Measurements from ENCODE around the gene ATOH8.

- TF ChIP-seq EP300 (IDR thresholded peaks at IDR 0.05; ENCODE audit: borderline replicate concordance in 1 of 2, low read depth in 1 of 2, low read length in 1 of 2) (no peak), POLR2AphosphoS5 (IDR thresholded peaks at IDR 0.05; ENCODE audit: low read depth, low read length) (no peak), FOXM1 (IDR thresholded peaks at IDR 0.05; ENCODE audit: low read depth) (no peak), SMC3 (IDR thresholded peaks at IDR 0.05; ENCODE audit: low read depth, low read length) (no peak), EZH2phosphoT487 (IDR thresholded peaks at IDR 0.05; ENCODE audit: borderline replicate concordance, low read depth) (no peak), TAF1 (IDR thresholded peaks at IDR 0.05; ENCODE audit: borderline replicate concordance, low read depth, low read length) (no peak)
- TF ChIP-seq, protein P1, sequence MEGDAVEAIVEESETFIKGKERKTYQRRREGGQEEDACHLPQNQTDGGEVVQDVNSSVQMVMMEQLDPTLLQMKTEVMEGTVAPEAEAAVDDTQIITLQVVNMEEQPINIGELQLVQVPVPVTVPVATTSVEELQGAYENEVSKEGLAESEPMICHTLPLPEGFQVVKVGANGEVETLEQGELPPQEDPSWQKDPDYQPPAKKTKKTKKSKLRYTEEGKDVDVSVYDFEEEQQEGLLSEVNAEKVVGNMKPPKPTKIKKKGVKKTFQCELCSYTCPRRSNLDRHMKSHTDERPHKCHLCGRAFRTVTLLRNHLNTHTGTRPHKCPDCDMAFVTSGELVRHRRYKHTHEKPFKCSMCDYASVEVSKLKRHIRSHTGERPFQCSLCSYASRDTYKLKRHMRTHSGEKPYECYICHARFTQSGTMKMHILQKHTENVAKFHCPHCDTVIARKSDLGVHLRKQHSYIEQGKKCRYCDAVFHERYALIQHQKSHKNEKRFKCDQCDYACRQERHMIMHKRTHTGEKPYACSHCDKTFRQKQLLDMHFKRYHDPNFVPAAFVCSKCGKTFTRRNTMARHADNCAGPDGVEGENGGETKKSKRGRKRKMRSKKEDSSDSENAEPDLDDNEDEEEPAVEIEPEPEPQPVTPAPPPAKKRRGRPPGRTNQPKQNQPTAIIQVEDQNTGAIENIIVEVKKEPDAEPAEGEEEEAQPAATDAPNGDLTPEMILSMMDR (IDR thresholded peaks at IDR 0.05) = no peak
- TF ChIP-seq, protein P2, sequence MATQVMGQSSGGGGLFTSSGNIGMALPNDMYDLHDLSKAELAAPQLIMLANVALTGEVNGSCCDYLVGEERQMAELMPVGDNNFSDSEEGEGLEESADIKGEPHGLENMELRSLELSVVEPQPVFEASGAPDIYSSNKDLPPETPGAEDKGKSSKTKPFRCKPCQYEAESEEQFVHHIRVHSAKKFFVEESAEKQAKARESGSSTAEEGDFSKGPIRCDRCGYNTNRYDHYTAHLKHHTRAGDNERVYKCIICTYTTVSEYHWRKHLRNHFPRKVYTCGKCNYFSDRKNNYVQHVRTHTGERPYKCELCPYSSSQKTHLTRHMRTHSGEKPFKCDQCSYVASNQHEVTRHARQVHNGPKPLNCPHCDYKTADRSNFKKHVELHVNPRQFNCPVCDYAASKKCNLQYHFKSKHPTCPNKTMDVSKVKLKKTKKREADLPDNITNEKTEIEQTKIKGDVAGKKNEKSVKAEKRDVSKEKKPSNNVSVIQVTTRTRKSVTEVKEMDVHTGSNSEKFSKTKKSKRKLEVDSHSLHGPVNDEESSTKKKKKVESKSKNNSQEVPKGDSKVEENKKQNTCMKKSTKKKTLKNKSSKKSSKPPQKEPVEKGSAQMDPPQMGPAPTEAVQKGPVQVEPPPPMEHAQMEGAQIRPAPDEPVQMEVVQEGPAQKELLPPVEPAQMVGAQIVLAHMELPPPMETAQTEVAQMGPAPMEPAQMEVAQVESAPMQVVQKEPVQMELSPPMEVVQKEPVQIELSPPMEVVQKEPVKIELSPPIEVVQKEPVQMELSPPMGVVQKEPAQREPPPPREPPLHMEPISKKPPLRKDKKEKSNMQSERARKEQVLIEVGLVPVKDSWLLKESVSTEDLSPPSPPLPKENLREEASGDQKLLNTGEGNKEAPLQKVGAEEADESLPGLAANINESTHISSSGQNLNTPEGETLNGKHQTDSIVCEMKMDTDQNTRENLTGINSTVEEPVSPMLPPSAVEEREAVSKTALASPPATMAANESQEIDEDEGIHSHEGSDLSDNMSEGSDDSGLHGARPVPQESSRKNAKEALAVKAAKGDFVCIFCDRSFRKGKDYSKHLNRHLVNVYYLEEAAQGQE (IDR thresholded peaks at IDR 0.05; ENCODE audit: low read depth, low read length) = no peak
- TF ChIP-seq, protein P3, sequence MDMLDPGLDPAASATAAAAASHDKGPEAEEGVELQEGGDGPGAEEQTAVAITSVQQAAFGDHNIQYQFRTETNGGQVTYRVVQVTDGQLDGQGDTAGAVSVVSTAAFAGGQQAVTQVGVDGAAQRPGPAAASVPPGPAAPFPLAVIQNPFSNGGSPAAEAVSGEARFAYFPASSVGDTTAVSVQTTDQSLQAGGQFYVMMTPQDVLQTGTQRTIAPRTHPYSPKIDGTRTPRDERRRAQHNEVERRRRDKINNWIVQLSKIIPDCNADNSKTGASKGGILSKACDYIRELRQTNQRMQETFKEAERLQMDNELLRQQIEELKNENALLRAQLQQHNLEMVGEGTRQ (IDR thresholded peaks at IDR 0.05; ENCODE audit: borderline replicate concordance, low read depth, low read length) = no peak
Observed at GRCh38 chr2:85757860-85758259, 4.1 kb downstream of the ATOH8 start.

Data from SK-N-SH (cell line).